Measurements from ENCODE around the gene NUP54.

DNA sequence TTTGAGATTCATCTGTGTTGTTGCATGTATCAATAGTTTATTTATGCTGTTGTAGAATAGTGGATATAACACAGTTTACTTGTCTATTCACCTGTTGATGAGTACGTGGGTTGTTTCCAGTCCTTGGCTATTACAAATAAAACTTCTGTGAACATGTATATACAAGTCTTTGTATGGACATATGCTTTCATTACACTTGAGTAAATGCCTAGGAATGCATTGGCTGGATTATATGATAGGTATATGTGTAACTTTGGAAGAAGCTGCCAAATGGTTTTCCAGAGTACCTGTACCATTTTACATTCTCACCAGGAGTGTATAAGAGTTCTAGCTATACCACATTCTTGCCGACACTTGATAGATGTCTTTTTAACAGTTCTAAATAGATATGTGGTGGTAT, 57.1 kb downstream of the NUP54 start:
- TF ChIP-seq ZBTB21 (CRISPR knock-in tag; IDR thresholded peaks at IDR 0.05; ENCODE audit: borderline replicate concordance): no peak
- TF ChIP-seq NFYB (CRISPR knock-in tag; conservative IDR thresholded peaks at IDR 0.05; ENCODE audit: low read depth): no peak
- TF ChIP-seq, protein P1, sequence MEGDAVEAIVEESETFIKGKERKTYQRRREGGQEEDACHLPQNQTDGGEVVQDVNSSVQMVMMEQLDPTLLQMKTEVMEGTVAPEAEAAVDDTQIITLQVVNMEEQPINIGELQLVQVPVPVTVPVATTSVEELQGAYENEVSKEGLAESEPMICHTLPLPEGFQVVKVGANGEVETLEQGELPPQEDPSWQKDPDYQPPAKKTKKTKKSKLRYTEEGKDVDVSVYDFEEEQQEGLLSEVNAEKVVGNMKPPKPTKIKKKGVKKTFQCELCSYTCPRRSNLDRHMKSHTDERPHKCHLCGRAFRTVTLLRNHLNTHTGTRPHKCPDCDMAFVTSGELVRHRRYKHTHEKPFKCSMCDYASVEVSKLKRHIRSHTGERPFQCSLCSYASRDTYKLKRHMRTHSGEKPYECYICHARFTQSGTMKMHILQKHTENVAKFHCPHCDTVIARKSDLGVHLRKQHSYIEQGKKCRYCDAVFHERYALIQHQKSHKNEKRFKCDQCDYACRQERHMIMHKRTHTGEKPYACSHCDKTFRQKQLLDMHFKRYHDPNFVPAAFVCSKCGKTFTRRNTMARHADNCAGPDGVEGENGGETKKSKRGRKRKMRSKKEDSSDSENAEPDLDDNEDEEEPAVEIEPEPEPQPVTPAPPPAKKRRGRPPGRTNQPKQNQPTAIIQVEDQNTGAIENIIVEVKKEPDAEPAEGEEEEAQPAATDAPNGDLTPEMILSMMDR (IDR thresholded peaks at IDR 0.05): no peak
- TF ChIP-seq ETV6 (CRISPR knock-in tag; IDR thresholded peaks at IDR 0.05): no peak
- TF ChIP-seq, protein P2, sequence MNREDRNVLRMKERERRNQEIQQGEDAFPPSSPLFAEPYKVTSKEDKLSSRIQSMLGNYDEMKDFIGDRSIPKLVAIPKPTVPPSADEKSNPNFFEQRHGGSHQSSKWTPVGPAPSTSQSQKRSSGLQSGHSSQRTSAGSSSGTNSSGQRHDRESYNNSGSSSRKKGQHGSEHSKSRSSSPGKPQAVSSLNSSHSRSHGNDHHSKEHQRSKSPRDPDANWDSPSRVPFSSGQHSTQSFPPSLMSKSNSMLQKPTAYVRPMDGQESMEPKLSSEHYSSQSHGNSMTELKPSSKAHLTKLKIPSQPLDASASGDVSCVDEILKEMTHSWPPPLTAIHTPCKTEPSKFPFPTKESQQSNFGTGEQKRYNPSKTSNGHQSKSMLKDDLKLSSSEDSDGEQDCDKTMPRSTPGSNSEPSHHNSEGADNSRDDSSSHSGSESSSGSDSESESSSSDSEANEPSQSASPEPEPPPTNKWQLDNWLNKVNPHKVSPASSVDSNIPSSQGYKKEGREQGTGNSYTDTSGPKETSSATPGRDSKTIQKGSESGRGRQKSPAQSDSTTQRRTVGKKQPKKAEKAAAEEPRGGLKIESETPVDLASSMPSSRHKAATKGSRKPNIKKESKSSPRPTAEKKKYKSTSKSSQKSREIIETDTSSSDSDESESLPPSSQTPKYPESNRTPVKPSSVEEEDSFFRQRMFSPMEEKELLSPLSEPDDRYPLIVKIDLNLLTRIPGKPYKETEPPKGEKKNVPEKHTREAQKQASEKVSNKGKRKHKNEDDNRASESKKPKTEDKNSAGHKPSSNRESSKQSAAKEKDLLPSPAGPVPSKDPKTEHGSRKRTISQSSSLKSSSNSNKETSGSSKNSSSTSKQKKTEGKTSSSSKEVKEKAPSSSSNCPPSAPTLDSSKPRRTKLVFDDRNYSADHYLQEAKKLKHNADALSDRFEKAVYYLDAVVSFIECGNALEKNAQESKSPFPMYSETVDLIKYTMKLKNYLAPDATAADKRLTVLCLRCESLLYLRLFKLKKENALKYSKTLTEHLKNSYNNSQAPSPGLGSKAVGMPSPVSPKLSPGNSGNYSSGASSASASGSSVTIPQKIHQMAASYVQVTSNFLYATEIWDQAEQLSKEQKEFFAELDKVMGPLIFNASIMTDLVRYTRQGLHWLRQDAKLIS (CRISPR knock-in tag; IDR thresholded peaks at IDR 0.05; ENCODE audit: borderline replicate concordance): no peak

Measured in WTC11 (cell line).